ENCODE results near the gene TOR4A. TPM values are rescaled to one million over a fixed set of nuclear protein-coding genes. Genes with fewer than 3 reads are reported as not detected.

Gene TOR4A
- total and polyA plus RNA-seq, 9 of the 15 experiments (the other 6 are each of a cell fraction or from before 2014, with no cell fraction given), result 3.9 to 49.2 (median 8.8) TPM

- TF ChIP-seq NRF1 (conservative IDR thresholded peaks at IDR 0.05 in 1 of 2, IDR thresholded peaks at IDR 0.05 in 1 of 2), result peak; percentile 22 to 27; a peak in 2 of 4 replicates
Measured at GRCh38 chr9:137241490-137242268, 35.8 kb upstream of the TOR4A start (continued).

DNA sequence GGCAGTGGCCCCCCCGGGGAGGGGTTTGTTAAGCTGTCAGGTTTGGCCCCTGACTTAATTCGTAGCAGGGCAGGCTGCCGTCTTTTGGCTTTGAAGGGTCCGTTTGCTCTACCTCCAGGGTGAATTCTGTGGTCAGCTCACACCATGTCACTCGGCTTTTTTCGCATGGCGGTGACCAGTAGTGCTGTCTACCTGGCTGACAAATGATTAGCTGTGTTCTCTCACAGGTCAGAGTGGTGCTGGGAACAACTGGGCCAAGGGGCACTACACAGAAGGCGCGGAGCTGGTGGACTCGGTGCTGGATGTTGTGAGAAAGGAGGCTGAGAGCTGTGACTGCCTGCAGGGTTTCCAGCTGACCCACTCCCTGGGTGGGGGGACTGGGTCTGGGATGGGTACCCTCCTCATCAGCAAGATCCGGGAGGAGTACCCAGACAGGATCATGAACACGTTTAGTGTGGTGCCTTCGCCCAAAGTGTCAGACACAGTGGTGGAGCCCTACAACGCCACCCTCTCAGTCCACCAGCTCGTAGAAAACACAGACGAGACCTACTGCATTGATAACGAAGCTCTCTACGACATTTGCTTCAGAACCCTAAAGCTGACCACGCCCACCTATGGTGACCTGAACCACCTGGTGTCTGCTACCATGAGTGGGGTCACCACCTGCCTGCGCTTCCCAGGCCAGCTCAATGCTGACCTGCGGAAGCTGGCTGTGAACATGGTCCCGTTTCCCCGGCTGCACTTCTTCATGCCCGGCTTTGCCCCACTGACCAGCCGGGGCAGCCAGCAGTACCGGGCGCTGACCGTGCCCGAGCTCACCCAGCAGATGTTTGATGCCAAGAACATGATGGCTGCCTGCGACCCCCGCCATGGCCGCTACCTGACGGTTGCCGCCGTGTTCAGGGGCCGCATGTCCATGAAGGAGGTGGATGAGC, 35.0 kb upstream of the TOR4A start:
- CTCF ChIA-PET (ENCODE audit: low intra/inter-chr PET ratio), result no interaction called here
- H3K4me1 ChIP-seq (replicated peaks in 1 of 2; ENCODE audit: control insufficient read depth in 2 of 2, insufficient read depth in 2 of 2, low read length in 2 of 2), result peaks cover 24 to 87% of the 10 kb centered on the region in 2 experiments; a peak in 4 of 5 replicates
- FAIRE-seq, result peak; percentile 74
- H4K20me1 ChIP-seq (replicated peaks; ENCODE audit: control insufficient read depth, insufficient read depth, low read length), result peaks cover 30% of the 10 kb centered on the region
- no TSS peak for BruUV-seq (replicated peaks)
- H3K9me1 ChIP-seq (ENCODE audit: control insufficient read depth, insufficient read depth, low read length), result peaks cover 4% of the 10 kb centered on the region
- no peaks in the 10 kb centered on the region for H3K9me3 ChIP-seq (replicated peaks; ENCODE audit: control insufficient read depth, insufficient read depth, low read depth, low read length)
- peaks cover 57% of the 10 kb centered on the region for H3K79me2 ChIP-seq (ENCODE audit: control insufficient read depth, insufficient read depth, low read length)
- DNase-seq (ENCODE audit: extremely low read depth in 1 of 4, low spot score in 3 of 4), result no peak
- ATAC-seq, result no peak
- intact Hi-C loops (cut with micrococcal nuclease) (loop anchor here (5.0 to 10.0 kb wide), 2 partner anchors 60 to 458 kb away; partner anchors contain the start of gene NRARP), in situ Hi-C loops (cut with MboI) (loop anchor here (25.0 kb wide), 1 partner anchor 455 kb away; the partner anchor contains the start of genes CCDC183 and TMEM141)
- peak overlapping the region; percentile 96 for H3K4me3 ChIP-seq
- peak overlapping the region; percentile 95 for H3K4me2 ChIP-seq (ENCODE audit: insufficient read depth, low read length)
- no peak overlapping the region for H2AFZ ChIP-seq (ENCODE audit: low read depth, low read length)
- POLR2A ChIA-PET, result interaction anchor here (0.6 to 6.5 kb wide), 28 partner anchors 12 to 869 kb away, joined by 3 to 221 read pairs (median 4); partner anchors contain the start of genes ANAPC2, CARD9, CYSRT1 and EXD3
- H3K27ac ChIP-seq (ENCODE audit: extremely low read depth, low read depth, low read length), result peak overlapping the region; percentile 90
- no peaks in the 10 kb centered on the region for H3K27me3 ChIP-seq (ENCODE audit: control insufficient read depth in 2 of 2, insufficient read depth in 2 of 2, low read length in 2 of 2)
- peaks cover 30% of the 10 kb centered on the region for H3K36me3 ChIP-seq (ENCODE audit: control insufficient read depth, insufficient read depth, low read length)
- H3K9ac ChIP-seq (ENCODE audit: insufficient read depth in 1 of 2, low read depth in 2 of 2, low read length in 2 of 2), result peak overlapping the region; percentile 87 to 100
- WGBS (ENCODE audit: insufficient coverage, low coverage, missing lambda C conversion rate), result 57% methylated on average over 35 of the region's 36 CpGs
- TF ChIP-seq, protein P1, sequence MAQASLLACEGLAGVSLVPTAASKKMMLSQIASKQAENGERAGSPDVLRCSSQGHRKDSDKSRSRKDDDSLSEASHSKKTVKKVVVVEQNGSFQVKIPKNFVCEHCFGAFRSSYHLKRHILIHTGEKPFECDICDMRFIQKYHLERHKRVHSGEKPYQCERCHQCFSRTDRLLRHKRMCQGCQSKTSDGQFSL (CRISPR knock-in tag; IDR thresholded peaks at IDR 0.05), result no peak
- TF ChIP-seq, protein P1 (tag; IDR thresholded peaks at IDR 0.05), result no peak
- TF ChIP-seq ZNF764 (CRISPR knock-in tag; IDR thresholded peaks at IDR 0.05; ENCODE audit: low read depth) (no peak), E2F4 (CRISPR knock-in tag; IDR thresholded peaks at IDR 0.05; ENCODE audit: low read depth) (no peak), PURB (CRISPR knock-in tag; IDR thresholded peaks at IDR 0.05; ENCODE audit: low read depth) (no peak), SNIP1 (IDR thresholded peaks at IDR 0.05; ENCODE audit: low read depth) (no peak), CHD2 (IDR thresholded peaks at IDR 0.05; ENCODE audit: low read depth, low read length) (no peak), THAP7 (CRISPR knock-in tag; IDR thresholded peaks at IDR 0.05) (no peak), CAMTA2 (CRISPR knock-in tag; conservative IDR thresholded peaks at IDR 0.05) (no peak), MEIS2 (IDR thresholded peaks at IDR 0.05; ENCODE audit: partially characterized antibody) (no peak), ADNP (tag; IDR thresholded peaks at IDR 0.05) (no peak), NR2C1 (IDR thresholded peaks at IDR 0.05) (no peak), NR2C1 (tag; IDR thresholded peaks at IDR 0.05) (no peak)
